GM19397 (cell line): ENCODE measurements around the gene KCNG1.

ENCODE experiments used
- ATAC-seq: cut with Tn5 transposase; IDR thresholded peaks from one replicate; pipeline ENCODE4 v1.9.1; 2021; ENCODE audit warnings: mild to moderate bottlenecking, moderate library complexity; ENCODE audit not compliant: unreplicated experiment

Gene KCNG1

DNA sequence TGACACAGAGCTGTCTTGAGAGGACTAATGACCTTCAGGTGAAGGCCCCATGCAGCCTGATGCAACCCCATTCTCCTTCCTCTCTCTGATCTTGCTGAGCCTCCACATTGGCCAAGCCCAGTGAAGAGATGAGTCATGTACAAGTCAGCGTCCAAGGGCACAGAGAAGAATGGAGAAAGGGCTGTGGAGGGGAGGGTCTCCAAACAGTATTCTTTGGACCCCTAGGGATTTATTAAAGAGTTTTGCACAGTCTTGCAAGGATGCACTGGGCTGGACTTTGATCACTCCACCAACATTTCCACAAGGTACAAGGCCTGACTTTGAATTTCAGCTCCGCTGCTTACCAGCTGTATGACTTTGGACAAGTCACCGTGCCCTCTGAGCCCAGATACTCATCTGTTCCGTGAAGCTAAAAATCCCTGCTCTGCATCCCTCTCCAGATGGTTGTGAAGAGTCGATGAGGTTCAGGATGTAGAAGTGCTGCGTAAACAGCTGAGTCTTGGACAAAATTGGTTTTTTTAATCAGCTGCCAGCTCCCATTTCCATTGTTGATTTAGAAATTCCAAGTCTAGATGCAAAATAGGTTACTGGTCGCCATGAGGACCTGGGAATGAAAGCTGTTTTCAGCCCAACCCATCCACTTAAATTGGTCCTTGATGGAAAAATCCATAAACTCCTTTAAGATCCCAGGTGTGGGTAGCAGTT is 14.1 kb upstream of the KCNG1 start:
- ATAC-seq: no peak

DNA sequence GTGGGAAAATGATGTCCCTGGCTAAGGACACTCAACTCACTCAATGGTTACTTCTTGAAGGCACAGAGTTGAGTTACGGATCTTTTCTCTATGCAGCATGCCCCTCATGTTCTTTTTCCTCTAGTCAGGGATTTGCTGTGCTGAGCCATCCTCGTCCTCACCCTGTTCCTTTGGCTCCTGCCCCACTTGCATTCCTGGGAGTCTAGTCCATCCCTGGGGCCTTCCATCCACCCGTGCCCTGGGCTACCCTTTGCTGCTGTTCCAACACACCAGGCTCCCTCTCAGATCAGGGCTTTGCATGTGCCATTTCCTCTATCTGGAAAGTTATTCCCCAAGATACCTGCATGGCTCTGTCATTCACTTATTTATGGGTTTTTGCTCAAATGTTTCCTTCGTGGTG is 13.3 kb upstream of the KCNG1 start:
- no peak for ATAC-seq

DNA sequence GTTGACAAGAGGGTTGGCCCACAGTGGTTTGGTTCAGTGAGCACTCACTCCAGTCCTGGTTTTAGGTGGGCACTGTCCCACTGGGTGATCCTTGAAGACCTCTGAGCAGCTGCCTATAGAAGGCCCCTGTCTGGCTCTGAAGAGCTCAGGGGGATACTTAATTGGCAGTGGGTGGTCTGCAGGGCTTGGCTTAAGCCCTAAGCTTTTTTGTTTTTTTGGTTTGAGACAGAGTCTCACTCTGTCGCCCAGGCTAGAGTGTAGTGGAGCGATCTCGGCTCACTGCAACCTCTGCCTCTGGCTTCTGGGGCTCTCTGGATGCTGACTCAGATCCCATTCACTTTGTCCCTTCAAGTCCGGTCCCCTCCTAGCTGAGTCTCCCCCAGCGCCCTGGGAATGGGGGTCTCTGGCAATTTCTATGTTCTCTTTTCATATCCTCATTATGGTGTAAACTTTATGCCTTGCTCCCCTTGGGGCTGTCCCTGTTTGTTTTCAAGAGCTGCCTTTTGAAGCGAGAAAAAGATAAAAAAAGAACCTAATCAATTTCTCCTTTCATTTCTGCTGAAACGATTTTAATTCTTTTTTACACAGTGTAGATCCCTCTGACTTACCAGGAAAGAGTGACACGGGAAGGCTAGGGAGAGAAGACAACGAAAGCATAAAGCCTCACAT is 12.2 kb upstream of the KCNG1 start:
- no peak for ATAC-seq

GRCh38 chr20:51034476-51034875 is 11.6 kb upstream of the KCNG1 start:
- ATAC-seq: no peak

DNA sequence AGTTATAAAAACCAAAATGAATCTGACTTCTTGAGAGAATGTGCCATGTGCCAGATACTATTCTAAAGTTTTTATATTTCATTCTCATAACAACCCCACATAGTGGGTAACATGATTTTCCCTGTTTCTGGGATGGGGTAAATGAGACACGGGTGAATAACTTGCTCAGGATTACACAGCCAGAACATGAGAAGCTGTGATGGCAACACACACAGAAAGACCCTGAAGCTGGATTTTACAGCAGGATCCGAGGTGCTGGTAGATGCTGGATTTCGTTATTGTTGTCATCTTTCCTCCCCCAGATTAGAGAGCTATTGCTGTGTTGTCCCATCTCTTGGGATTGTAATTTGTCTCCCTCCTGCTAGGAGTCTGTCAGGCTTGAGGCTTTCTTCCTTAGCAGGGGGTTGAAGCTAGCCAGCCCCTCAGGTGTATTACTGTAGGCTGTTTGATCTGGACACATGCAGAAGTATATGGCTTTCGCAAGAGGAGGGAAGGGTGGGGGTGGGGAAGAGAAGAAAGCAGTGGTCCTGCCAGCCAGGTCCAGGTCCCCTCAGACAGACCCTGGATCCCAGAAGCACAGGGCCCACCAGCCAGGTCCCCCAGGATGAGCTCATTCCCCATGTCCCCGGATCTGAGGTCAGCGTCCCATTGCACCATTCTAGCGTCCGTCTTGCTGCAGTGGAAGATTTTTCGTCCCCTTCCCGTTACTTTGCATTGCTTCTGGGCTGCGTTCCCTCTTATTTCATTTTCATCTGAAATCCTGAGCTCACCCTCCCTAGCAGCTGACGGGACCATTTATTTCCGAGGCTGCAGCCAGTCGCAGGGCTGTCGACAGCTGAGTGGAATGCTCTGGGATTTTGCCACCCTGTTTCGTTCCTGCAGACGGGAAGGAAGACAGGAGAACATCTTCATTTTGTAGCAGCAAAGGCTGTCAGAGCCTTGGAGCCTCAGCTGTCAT is 7.3 kb upstream of the KCNG1 start:
- no peak for ATAC-seq

DNA sequence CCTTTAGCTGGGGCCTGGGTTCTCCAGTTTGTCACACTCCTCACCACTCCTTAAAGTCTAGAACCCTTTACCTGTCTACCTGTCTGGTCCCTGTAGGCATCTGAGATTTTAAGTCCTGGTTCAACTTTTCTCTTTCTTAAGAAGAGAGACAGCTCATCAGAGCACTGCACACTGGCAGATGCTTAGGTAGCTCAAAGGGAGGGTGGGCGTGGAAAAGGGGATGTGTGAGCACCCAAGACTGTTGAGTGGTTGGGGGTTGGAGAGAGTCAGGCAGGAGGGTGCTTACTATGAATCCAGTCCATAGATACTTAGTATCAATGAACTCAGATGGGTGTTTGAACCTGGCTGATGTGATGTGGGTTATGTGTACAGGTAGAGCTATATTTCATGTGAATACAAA is 6.6 kb upstream of the KCNG1 start:
- ATAC-seq: no peak

DNA sequence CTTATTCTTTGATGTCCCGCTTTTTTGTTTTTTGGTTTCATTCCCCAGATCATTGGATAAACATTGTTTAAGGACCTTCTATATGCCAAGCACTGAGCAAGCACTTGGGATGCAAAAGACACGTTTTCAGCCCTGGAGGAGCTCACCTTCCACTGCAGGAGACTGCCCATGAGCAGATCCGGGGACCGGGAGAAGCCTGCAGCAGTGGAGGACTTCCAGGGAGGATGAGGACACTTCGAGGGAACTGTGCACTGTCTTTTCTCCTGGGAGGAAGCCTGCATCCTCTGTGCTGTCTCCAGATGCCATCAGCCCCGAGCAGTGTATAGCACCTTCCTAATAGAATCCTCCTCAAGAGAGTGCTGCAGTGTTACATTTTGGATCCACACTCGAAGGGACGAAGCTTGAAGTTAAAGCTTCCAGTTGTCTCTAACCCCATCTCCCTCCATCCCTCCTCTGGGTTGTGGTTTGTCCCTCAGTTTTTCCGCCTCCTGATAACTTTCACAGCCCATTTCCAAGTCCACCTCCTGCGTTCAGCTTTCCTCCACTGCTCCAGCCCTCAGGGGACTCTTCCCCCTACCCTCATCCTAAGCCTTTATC is 5.8 kb upstream of the KCNG1 start:
- no peak for ATAC-seq

- no peak for ATAC-seq
These were observed 4.3 kb upstream of the KCNG1 start for GRCh38 chr20:51027035-51027795.

- ATAC-seq: no peak
These were observed 3.4 kb upstream of the KCNG1 start for GRCh38 chr20:51026269-51026668.

DNA sequence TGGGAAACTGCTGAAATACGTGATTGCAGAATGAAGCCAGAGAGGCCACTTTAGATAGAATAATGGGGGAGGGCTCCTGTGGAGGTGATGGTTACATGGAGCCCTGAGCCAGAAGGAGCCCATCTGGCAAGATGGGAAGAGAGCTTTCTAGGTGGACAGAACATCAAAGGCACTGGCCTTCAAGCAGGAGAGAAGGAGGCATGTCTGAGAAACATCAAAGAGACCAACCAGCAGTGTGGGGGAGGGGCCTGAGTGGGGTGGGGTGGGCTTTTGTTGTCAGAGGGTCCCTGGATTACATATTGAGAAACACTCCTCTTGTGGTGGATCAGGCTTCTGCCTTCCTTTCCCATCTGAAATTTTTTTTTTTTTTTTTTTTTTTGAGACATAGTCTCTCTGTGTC is 1.9 kb upstream of the KCNG1 start:
- no peak for ATAC-seq

GRCh38 chr20:51023617-51024155 is 779 bp upstream of the KCNG1 start:
- ATAC-seq: no peak

DNA sequence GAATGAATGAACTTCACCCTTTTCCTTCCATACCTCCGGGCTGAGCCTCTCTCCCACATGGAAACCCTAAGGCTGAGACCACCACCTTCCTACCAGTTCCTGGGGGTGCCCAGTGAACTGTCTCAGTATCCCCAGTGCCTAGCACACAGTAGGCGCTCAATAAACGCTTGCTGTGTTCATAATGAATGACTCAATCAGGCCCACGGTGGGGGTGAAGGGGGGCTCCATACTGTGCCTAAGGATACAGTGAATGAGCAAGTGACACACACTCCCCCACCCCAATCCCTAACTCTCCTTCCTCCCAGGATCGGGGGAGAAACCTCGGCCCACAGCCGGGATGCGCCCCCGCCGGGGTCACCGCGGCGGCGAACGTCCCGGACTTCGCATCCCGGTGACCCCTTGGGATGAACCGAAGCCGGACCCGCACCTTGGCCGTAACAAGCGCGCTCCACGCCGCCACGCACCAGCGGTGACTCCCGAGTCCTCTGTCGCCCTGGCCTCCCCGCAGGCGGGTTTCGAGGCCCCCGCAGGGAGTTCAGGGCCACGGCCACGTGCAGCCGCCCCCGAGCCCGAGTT is 592 bp downstream of the KCNG1 start:
- ATAC-seq: no peak

DNA sequence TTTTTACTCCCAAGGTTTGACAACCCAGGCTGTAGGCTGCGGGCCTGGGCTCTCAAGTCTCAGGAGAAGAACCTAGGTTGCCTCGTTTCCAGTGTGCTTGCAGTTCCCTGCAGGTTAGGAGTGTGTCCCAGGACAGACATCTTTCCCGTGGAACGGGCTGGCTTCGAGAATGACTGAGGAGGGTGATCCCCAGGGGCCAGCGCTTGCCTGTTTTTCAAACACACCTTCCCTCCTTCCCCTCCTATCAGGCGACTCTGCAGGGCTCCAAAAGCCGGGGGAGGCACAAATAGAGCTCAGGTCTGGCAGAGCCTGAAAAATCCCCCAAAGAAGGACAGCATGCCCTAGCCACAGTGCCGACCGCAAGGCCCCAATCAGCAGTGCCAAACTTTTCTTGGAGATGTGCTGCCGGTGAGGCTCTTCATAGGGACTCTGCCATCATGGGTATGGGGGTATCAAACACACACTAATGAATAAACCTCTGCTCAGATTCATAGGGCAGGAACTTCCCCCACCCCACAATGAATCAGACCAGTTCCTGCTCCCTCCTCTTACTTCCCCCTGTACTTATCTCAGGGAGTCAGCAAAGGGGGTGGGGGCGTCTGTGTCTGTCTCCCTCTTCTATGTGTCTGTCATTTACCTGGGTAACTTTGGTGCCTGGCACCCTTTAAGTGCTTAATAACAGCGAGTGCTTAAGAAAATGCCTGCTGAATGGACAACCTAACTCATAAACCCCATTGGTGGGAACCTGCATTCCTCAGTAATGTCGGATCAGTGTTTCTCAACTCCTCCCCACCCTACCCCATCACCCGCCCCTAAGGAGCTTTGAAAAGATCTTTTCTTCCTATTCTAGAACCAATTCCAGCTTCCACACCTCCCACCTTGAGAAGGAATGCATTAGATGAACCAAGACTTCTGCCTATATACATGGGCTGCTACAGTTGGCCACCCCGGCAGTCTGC is 1.6 kb downstream of the KCNG1 start:
- ATAC-seq: no peak

GRCh38 chr20:51020657-51021056 is 2.2 kb downstream of the KCNG1 start:
- no peak for ATAC-seq

DNA sequence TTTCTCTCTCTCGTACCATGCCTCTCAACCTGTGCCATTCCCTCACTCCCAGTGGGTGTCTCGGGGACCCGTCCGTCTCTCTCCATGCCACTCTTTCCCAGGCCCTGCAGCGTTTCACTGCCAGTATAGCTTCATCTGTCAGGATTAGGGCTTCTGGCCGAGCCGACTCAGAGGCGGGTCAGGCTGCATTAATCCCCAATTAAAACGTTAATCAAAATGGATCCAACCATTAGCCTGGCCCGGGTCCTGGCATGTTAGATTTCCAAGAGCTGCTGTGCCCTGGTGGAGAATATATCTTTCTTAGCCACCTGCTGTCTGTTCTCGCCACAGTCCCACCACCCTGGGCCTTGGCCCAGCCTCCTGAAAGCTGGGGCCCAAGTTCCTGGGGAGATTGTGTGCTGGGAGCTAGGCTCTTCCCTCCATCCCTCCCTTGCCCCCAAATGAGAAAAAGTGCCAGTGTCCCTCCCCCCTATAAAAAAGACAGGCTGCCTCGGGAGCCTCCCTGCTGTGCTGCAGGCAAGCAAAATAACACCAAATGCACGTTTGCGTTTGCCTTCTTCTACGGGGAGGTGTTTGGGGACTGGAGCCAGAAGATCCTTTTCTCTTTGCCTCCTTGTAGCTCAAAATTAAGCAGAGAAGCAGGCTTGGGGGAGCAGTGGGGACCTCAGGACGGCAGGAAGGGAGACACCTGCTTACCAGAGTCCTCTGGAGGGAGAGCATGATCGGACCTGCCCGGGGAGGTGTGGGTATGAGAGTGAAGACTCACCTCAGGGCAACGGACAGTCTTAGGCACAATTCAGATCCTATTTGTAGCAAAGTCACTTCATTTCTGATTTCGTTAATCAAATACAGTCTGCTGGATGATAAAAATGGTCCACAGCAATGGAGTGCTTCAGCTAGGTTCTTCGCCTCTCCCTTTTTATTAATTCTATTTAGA is 3.0 kb downstream of the KCNG1 start:
- no peak for ATAC-seq

- no peak for ATAC-seq
These were observed 5.7 kb downstream of the KCNG1 start for GRCh38 chr20:51017251-51017650.

- ATAC-seq: no peak
These were observed 6.4 kb downstream of the KCNG1 start for GRCh38 chr20:51016521-51016920.
